Osteocyte (in vitro differentiated cells): Measurements from ENCODE around the gene SBF2. TPM values are rescaled to one million over a fixed set of nuclear protein-coding genes. Genes with fewer than 3 reads are reported as not detected.

Source experiments
- DNase-seq: peaks from one replicate; pipeline ENCODE4 v3.0.0; 2021; ENCODE audit warnings: mixed read lengths; ENCODE audit not compliant: unreplicated experiment; ENCODE audit errors: extremely low spot score
- H3K27ac Mint-ChIP-seq: one replicate; pipeline ENCODE4 v1.8.0; 2021; ENCODE audit warnings: mild to moderate bottlenecking, mixed read lengths; ENCODE audit not compliant: unreplicated experiment
- H3K27me3 Mint-ChIP-seq: one replicate; pipeline ENCODE4 v1.8.0; 2021; ENCODE audit warnings: mixed read lengths; ENCODE audit not compliant: unreplicated experiment
- H3K36me3 Mint-ChIP-seq: one replicate; pipeline ENCODE4 v1.8.0; 2021; ENCODE audit warnings: mixed read lengths; ENCODE audit not compliant: unreplicated experiment
- H3K4me1 Mint-ChIP-seq: one replicate; pipeline ENCODE4 v1.8.0; 2021; ENCODE audit warnings: mixed read lengths; ENCODE audit not compliant: unreplicated experiment
- H3K4me3 Mint-ChIP-seq: one replicate; pipeline ENCODE4 v1.8.0; 2021; ENCODE audit warnings: mild to moderate bottlenecking, moderate library complexity, mixed read lengths; ENCODE audit not compliant: unreplicated experiment
- H3K9me3 Mint-ChIP-seq: one replicate; pipeline ENCODE4 v1.8.0; 2021; ENCODE audit warnings: mixed read lengths; ENCODE audit not compliant: unreplicated experiment
- total RNA-seq: library from RNA; stranded (reverse); gene quantifications from 2 replicates; pipeline ENCODE4 v1.2.1, GENCODE V29; 2021
- TF ChIP-seq, protein P1 (sequence below): fragments of 200-600 bp; sonication (generic); IDR thresholded peaks from 2 replicates; pipeline ENCODE4 v1.5.0; 2021; ENCODE audit warnings: antibody characterized with exemption, mild to moderate bottlenecking, moderate library complexity

SBF2 gene
- total RNA-seq, 1 donor from 2014 or later = 65.2 TPM

- peaks cover 9% of the 10 kb centered on the region for H3K9me3 Mint-ChIP-seq
- H3K4me1 Mint-ChIP-seq = peaks cover 12% of the 10 kb centered on the region
- H3K36me3 Mint-ChIP-seq = peaks cover 7% of the 10 kb centered on the region
- TF ChIP-seq, protein P1, sequence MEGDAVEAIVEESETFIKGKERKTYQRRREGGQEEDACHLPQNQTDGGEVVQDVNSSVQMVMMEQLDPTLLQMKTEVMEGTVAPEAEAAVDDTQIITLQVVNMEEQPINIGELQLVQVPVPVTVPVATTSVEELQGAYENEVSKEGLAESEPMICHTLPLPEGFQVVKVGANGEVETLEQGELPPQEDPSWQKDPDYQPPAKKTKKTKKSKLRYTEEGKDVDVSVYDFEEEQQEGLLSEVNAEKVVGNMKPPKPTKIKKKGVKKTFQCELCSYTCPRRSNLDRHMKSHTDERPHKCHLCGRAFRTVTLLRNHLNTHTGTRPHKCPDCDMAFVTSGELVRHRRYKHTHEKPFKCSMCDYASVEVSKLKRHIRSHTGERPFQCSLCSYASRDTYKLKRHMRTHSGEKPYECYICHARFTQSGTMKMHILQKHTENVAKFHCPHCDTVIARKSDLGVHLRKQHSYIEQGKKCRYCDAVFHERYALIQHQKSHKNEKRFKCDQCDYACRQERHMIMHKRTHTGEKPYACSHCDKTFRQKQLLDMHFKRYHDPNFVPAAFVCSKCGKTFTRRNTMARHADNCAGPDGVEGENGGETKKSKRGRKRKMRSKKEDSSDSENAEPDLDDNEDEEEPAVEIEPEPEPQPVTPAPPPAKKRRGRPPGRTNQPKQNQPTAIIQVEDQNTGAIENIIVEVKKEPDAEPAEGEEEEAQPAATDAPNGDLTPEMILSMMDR = no peak
- peak overlapping the region; percentile 80 for H3K27ac Mint-ChIP-seq
- no peak overlapping the region for H3K4me3 Mint-ChIP-seq
- H3K27me3 Mint-ChIP-seq = no peaks in the 10 kb centered on the region
- no peak for DNase-seq
Observed at GRCh38 chr11:10225553-10225952, 68.5 kb downstream of the SBF2 start.

GRCh38 chr11:10222399-10222798, 71.6 kb downstream of the SBF2 start:
- Mint-ChIP-seq H3K27me3 (no peaks in the 10 kb centered on the region), H3K4me1 (peaks cover 12% of the 10 kb centered on the region), H3K4me3 (no peak overlapping the region), H3K27ac (no peak overlapping the region), H3K36me3 (peaks cover 14% of the 10 kb centered on the region), H3K9me3 (peaks cover 17% of the 10 kb centered on the region)
- DNase-seq = no peak
- TF ChIP-seq, protein P1 = no peak

- Mint-ChIP-seq H3K4me3 (no peak overlapping the region), H3K27me3 (no peaks in the 10 kb centered on the region), H3K9me3 (peaks cover 17% of the 10 kb centered on the region), H3K4me1 (peaks cover 12% of the 10 kb centered on the region), H3K36me3 (peaks cover 14% of the 10 kb centered on the region), H3K27ac (no peak overlapping the region)
- TF ChIP-seq, protein P1 = no peak
- no peak for DNase-seq
Observed at GRCh38 chr11:10221342-10221741, 72.7 kb downstream of the SBF2 start.

- peaks cover 2% of the 10 kb centered on the region for H3K4me1 Mint-ChIP-seq
- H3K9me3 Mint-ChIP-seq = peaks cover 6% of the 10 kb centered on the region
- H3K36me3 Mint-ChIP-seq = peaks cover 3% of the 10 kb centered on the region
- no peak for DNase-seq
- no peaks in the 10 kb centered on the region for H3K27me3 Mint-ChIP-seq
- TF ChIP-seq, protein P1 = no peak
- H3K4me3 Mint-ChIP-seq = no peak overlapping the region
- H3K27ac Mint-ChIP-seq = no peak overlapping the region
Observed at GRCh38 chr11:10211470-10211869, 82.5 kb downstream of the SBF2 start.

DNA sequence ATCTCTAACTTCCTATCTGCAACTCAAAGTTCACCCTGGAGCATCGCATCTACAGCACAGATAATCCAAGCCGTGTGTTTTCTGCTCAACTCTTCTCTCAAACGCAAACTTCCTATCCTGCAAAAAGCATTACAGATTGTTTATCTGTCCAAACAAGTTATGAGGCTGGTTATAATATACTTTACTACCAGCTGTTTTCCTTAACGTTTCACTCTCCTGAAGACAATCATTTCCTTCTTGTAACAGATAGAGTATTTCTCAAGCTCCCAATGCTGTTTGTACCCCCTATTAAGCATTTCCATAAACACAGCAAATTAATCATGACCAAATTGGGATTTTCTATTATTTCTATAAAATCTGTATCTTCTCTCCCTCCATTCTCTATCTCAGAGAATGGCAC, 84.7 kb downstream of the SBF2 start:
- Mint-ChIP-seq H3K36me3 (no peaks in the 10 kb centered on the region), H3K4me1 (peaks cover 2% of the 10 kb centered on the region), H3K27me3 (no peaks in the 10 kb centered on the region), H3K27ac (no peak overlapping the region), H3K9me3 (peaks cover 9% of the 10 kb centered on the region), H3K4me3 (no peak overlapping the region)
- no peak for DNase-seq
- TF ChIP-seq, protein P1 = no peak
